ENCODE results near the gene CLEC2L.

- TF ChIP-seq, protein P1, sequence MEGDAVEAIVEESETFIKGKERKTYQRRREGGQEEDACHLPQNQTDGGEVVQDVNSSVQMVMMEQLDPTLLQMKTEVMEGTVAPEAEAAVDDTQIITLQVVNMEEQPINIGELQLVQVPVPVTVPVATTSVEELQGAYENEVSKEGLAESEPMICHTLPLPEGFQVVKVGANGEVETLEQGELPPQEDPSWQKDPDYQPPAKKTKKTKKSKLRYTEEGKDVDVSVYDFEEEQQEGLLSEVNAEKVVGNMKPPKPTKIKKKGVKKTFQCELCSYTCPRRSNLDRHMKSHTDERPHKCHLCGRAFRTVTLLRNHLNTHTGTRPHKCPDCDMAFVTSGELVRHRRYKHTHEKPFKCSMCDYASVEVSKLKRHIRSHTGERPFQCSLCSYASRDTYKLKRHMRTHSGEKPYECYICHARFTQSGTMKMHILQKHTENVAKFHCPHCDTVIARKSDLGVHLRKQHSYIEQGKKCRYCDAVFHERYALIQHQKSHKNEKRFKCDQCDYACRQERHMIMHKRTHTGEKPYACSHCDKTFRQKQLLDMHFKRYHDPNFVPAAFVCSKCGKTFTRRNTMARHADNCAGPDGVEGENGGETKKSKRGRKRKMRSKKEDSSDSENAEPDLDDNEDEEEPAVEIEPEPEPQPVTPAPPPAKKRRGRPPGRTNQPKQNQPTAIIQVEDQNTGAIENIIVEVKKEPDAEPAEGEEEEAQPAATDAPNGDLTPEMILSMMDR (IDR thresholded peaks at IDR 0.05; ENCODE audit: poor library complexity) = no peak
- TF ChIP-seq EZH2 (IDR thresholded peaks at IDR 0.05; ENCODE audit: borderline replicate concordance) = no peak
Observed at GRCh38 chr7:139594090-139594489, 70.6 kb downstream of the CLEC2L start.

Data from hepatocyte (in vitro differentiated cells).